Stimulated activated naive CD8-positive, alpha-beta T cell treated with anti-CD3 and anti-CD28 coated beads, Interleukin-15, Interleukin-2, amounts not matched to agents 100 ng/mL and 50 ng/mL, for 24 hours (primary cell): ENCODE results near the gene EMID1.
"Not testable (repeated sequence)": the region's sequence is repeated elsewhere in the genome, so short reads cannot be mapped to it uniquely, and the experiment has no call there.

Source experiments
- H3K27ac Mint-ChIP-seq: one replicate; pipeline ENCODE4 v1.8.0; 2021; ENCODE audit warnings: mild to moderate bottlenecking, mixed read lengths
- H3K27me3 Mint-ChIP-seq: one replicate; pipeline ENCODE4 v1.8.0; 2021; ENCODE audit warnings: mixed read lengths
- H3K36me3 Mint-ChIP-seq: one replicate; pipeline ENCODE4 v1.8.0; 2021; ENCODE audit warnings: low read depth, mixed read lengths
- H3K4me1 Mint-ChIP-seq: one replicate; pipeline ENCODE4 v1.8.0; 2021; ENCODE audit warnings: low read depth, mixed read lengths
- H3K4me3 Mint-ChIP-seq: one replicate; pipeline ENCODE4 v1.8.0; 2021; ENCODE audit warnings: mild to moderate bottlenecking, mixed read lengths
- H3K9me3 Mint-ChIP-seq: one replicate; pipeline ENCODE4 v1.8.0; 2021; ENCODE audit warnings: mixed read lengths

Gene EMID1

DNA sequence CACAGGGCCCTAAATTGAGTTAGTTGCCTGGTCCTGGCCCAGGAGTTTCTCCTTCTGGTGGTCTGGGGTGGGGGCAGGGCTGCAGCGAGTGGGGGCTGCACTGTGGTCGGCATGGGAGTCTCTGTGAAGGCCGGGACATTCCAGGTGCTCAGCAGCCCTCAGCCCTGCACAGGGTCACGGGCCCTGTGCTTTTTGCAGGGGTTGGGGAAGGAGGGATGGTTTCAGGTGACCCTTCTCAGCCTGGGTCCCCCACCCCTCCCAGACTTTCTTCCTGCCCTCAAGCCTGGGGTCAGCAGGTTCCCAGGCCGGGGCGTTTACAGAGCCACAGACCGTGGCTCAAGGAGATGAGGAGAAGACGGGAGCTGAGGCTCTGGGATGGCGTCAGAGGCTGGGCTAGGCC lies 7.8 kb downstream of the EMID1 start:
- Mint-ChIP-seq H3K27me3 (peaks cover 5% of the 10 kb centered on the region), H3K4me1 (no peaks in the 10 kb centered on the region), H3K27ac (no peak overlapping the region), H3K4me3 (no peak overlapping the region), H3K9me3 (no peaks in the 10 kb centered on the region), H3K36me3 (no peaks in the 10 kb centered on the region)

DNA sequence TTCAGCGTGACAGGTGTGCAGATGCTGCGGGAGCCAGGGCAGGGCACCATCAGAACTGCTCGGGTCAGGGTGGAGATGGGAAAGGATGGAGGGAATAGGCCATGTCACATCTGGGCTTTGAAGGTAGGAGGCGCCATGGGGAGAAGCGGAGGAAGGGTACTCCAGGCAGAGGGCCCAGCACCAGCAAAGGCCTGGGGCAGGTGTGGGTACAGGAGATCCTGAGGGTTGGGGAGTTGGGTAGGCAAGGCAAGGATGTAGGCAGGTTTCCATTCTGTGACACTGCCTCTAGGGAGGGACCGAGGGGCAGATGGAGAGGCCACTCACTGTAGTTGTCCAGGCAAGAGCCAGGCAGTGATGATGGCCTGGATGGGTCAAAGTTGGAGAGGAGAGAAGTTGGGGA lies 8.5 kb downstream of the EMID1 start:
- H3K4me3 Mint-ChIP-seq, result no peak overlapping the region
- H3K27me3 Mint-ChIP-seq, result peaks cover 5% of the 10 kb centered on the region
- no peaks in the 10 kb centered on the region for H3K36me3 Mint-ChIP-seq
- H3K4me1 Mint-ChIP-seq, result no peaks in the 10 kb centered on the region
- H3K9me3 Mint-ChIP-seq, result no peaks in the 10 kb centered on the region
- no peak overlapping the region for H3K27ac Mint-ChIP-seq

- no peak overlapping the region for H3K27ac Mint-ChIP-seq
- no peaks in the 10 kb centered on the region for H3K4me1 Mint-ChIP-seq
- no peaks in the 10 kb centered on the region for H3K9me3 Mint-ChIP-seq
These were observed 9.5 kb downstream of the EMID1 start for GRCh38 chr22:29215012-29215860.

GRCh38 chr22:29216011-29216872 lies 10.5 kb downstream of the EMID1 start:
- Mint-ChIP-seq H3K27ac (no peak overlapping the region), H3K4me3 (no peak overlapping the region), H3K36me3 (no peaks in the 10 kb centered on the region), H3K4me1 (no peaks in the 10 kb centered on the region), H3K9me3 (no peaks in the 10 kb centered on the region), H3K27me3 (peaks cover 5% of the 10 kb centered on the region)

More at GRCh38 chr22:29215012-29215860, 9.5 kb downstream of the EMID1 start:
- H3K36me3 Mint-ChIP-seq, result no peaks in the 10 kb centered on the region
- H3K4me3 Mint-ChIP-seq, result no peak overlapping the region
- peaks cover 5% of the 10 kb centered on the region for H3K27me3 Mint-ChIP-seq

DNA sequence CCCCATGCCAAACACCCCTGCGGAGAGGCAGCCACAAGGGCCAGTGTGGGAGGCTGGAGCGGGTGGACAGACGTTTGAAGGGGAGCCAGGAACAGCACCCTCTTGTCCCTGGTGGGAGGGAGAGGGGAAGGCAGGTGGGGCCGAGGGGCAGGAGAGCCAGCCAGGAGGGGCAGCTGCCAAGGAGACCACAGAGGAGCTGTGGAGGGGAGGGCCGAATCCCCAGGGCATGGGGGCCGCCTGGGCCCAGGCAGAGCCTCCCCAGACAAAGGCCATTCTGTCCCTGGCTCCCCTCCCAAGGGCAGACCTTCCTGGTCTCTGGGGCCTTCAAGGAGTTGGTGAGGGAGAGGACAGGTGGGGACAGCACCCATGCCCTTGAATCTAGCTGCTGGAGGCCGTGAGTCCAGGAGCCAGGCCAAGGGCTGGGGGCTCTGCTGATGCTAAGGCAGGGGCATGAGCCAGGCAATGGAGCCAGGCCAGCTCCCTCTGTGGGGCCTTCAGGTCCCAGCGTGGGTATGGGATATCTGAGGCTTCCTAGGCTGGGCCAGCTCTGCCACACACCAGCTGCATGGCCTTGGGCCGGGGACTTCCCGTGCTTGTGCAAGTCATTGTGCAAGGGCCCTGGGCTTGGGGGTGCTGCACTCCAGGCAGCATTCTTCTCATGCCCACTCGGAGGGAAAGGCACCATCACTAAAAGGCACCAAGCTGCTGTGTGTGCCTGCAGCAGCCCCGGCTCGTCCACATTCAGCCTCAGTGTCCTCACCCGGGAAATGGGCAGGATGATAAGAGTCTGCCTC lies 11.4 kb downstream of the EMID1 start:
- Mint-ChIP-seq H3K27me3 (peaks cover 5% of the 10 kb centered on the region), H3K27ac (no peak overlapping the region), H3K4me1 (no peaks in the 10 kb centered on the region), H3K36me3 (no peaks in the 10 kb centered on the region), H3K4me3 (no peak overlapping the region), H3K9me3 (no peaks in the 10 kb centered on the region)

- Mint-ChIP-seq H3K4me3 (no peak overlapping the region), H3K9me3 (no peaks in the 10 kb centered on the region), H3K27me3 (peaks cover 5% of the 10 kb centered on the region), H3K27ac (no peak overlapping the region), H3K4me1 (no peaks in the 10 kb centered on the region), H3K36me3 (no peaks in the 10 kb centered on the region)
These were observed 12.4 kb downstream of the EMID1 start for GRCh38 chr22:29217827-29218757.

- no peaks in the 10 kb centered on the region for H3K9me3 Mint-ChIP-seq
- H3K27me3 Mint-ChIP-seq, result peaks cover 3% of the 10 kb centered on the region
- H3K4me1 Mint-ChIP-seq, result no peaks in the 10 kb centered on the region
These were observed 13.2 kb downstream of the EMID1 start for GRCh38 chr22:29218758-29219408.

GRCh38 chr22:29219409-29219782 lies 13.7 kb downstream of the EMID1 start:
- not testable (repeated sequence) for H3K4me1 Mint-ChIP-seq, H3K9me3 Mint-ChIP-seq, H3K4me3 Mint-ChIP-seq, H3K36me3 Mint-ChIP-seq, H3K27ac Mint-ChIP-seq, H3K27me3 Mint-ChIP-seq

More at GRCh38 chr22:29218758-29219408, 13.2 kb downstream of the EMID1 start:
- Mint-ChIP-seq H3K36me3 (no peaks in the 10 kb centered on the region), H3K4me3 (no peak overlapping the region), H3K27ac (no peak overlapping the region)

GRCh38 chr22:29219881-29220670 lies 14.4 kb downstream of the EMID1 start:
- Mint-ChIP-seq H3K4me1 (no peaks in the 10 kb centered on the region), H3K36me3 (no peaks in the 10 kb centered on the region), H3K9me3 (no peaks in the 10 kb centered on the region), H3K4me3 (no peak overlapping the region), H3K27me3 (no peaks in the 10 kb centered on the region), H3K27ac (no peak overlapping the region)

DNA sequence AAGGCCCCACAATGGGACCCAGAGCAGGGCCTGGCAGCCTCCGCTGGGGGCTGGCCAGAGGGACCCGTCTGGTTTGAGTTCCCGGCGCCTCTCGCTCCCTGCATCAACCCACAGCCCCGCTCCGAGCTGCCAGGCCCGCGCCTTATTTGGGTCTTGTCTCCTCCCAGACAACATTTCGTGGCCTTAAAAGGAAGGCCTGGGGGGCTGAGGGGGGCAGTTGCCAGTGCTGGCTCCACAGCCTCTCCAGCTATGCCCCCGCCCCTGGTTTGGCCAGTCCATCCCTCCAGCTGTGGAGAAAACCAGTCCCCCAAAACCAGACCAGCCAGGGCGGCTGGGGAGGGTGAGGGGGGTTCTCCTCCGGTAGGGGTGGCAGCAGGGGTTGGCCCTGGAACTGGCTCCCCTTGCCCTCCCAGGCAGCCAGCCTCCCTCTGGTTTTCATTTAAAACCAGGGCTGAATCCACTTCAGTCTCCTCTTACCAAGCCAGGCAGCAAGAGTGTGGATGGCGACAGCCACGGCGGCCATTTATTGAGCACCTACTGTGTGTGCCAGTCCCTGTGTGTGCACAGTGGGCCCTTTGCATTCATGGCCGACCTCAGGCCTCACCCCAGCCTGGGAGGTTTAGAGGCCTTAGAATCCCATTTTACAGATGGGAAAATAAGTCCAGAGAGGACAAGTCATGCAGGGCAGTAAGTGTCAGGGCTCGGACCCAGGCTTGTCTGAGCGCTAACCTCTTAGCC lies 18.6 kb downstream of the EMID1 start:
- no peaks in the 10 kb centered on the region for H3K9me3 Mint-ChIP-seq
- H3K4me1 Mint-ChIP-seq, result no peaks in the 10 kb centered on the region
- H3K4me3 Mint-ChIP-seq, result no peak overlapping the region
- H3K27me3 Mint-ChIP-seq, result peaks cover 3% of the 10 kb centered on the region
- H3K27ac Mint-ChIP-seq, result no peak overlapping the region
- H3K36me3 Mint-ChIP-seq, result no peaks in the 10 kb centered on the region

- no peaks in the 10 kb centered on the region for H3K36me3 Mint-ChIP-seq
- H3K27ac Mint-ChIP-seq, result no peak overlapping the region
- H3K4me3 Mint-ChIP-seq, result no peak overlapping the region
- no peaks in the 10 kb centered on the region for H3K4me1 Mint-ChIP-seq
- peaks cover 3% of the 10 kb centered on the region for H3K27me3 Mint-ChIP-seq
- H3K9me3 Mint-ChIP-seq, result no peaks in the 10 kb centered on the region
These were observed 19.2 kb downstream of the EMID1 start for GRCh38 chr22:29224859-29225410.

- H3K27ac Mint-ChIP-seq, result no peak overlapping the region
- H3K9me3 Mint-ChIP-seq, result no peaks in the 10 kb centered on the region
- no peak overlapping the region for H3K4me3 Mint-ChIP-seq
- no peaks in the 10 kb centered on the region for H3K4me1 Mint-ChIP-seq
- peaks cover 3% of the 10 kb centered on the region for H3K27me3 Mint-ChIP-seq
- H3K36me3 Mint-ChIP-seq, result no peaks in the 10 kb centered on the region
These were observed 19.9 kb downstream of the EMID1 start for GRCh38 chr22:29225422-29226090.
